GM18505 (cell line): ENCODE measurements around the gene CHMP1A.

Experiments
- ATAC-seq: cut with Tn5 transposase; IDR thresholded peaks from one replicate; pipeline ENCODE4 v1.9.1; 2021; ENCODE audit not compliant: unreplicated experiment
- POLR2A ChIP-seq: IDR thresholded peaks from 4 replicates; pipeline ENCODE4 v1.6.1; 2011; ENCODE audit warnings: borderline replicate concordance; ENCODE audit not compliant: insufficient read depth, insufficient read length; ENCODE audit errors: extremely low read depth

CHMP1A gene

GRCh38 chr16:89660146-89660545 lies 2.6 kb upstream of the CHMP1A start:
- no peak for TF ChIP-seq POLR2A

GRCh38 chr16:89658221-89658879 lies 842 bp upstream of the CHMP1A start:
- no peak for TF ChIP-seq POLR2A
- ATAC-seq = no peak

More at GRCh38 chr16:89660146-89660545, 2.6 kb upstream of the CHMP1A start:
- no peak for ATAC-seq

GRCh38 chr16:89656435-89657121 lies 930 bp downstream of the CHMP1A start:
- no peak for ATAC-seq
- no peak for TF ChIP-seq POLR2A

GRCh38 chr16:89655062-89655643 lies 2.4 kb downstream of the CHMP1A start:
- no peak for ATAC-seq
- TF ChIP-seq POLR2A = no peak

- TF ChIP-seq POLR2A = no peak
- no peak for ATAC-seq
Observed at GRCh38 chr16:89653656-89654295, 3.7 kb downstream of the CHMP1A start.

GRCh38 chr16:89651584-89651983 lies 5.9 kb downstream of the CHMP1A start:
- TF ChIP-seq POLR2A = no peak
- no peak for ATAC-seq

GRCh38 chr16:89646906-89647305 lies 10.6 kb downstream of the CHMP1A start:
- no peak for TF ChIP-seq POLR2A
- ATAC-seq = no peak

- no peak for ATAC-seq
- no peak for TF ChIP-seq POLR2A
Observed at GRCh38 chr16:89646270-89646669, 11.2 kb downstream of the CHMP1A start.

GRCh38 chr16:89645122-89645521 lies 12.4 kb downstream of the CHMP1A start:
- no peak for TF ChIP-seq POLR2A
- no peak for ATAC-seq

GRCh38 chr16:89643769-89644300 lies 13.7 kb downstream of the CHMP1A start:
- no peak for TF ChIP-seq POLR2A
- ATAC-seq = no peak

- ATAC-seq = no peak
- TF ChIP-seq POLR2A = no peak
Observed at GRCh38 chr16:89642574-89642973, 14.9 kb downstream of the CHMP1A start.

GRCh38 chr16:89641458-89642119 lies 15.9 kb downstream of the CHMP1A start:
- TF ChIP-seq POLR2A = no peak

GRCh38 chr16:89639385-89639784 lies 18.1 kb downstream of the CHMP1A start:
- ATAC-seq = no peak
- TF ChIP-seq POLR2A = no peak

More at GRCh38 chr16:89641458-89642119, 15.9 kb downstream of the CHMP1A start:
- ATAC-seq = no peak

GRCh38 chr16:89638455-89638854 lies 19.1 kb downstream of the CHMP1A start:
- no peak for TF ChIP-seq POLR2A
- ATAC-seq = no peak

GRCh38 chr16:89637379-89637778 lies 20.1 kb downstream of the CHMP1A start:
- no peak for ATAC-seq
- no peak for TF ChIP-seq POLR2A
